Lower leg skin (tissue), 3 donors: Measurements from ENCODE around the gene HMCN2.

Experiments used
- POLR2A ChIP-seq, 2 donors: fragments of 450-650 bp; IDR thresholded peaks; one replicate each; pipeline ENCODE4 v1.6.1; 2016 to 2017; ENCODE audit warnings: antibody characterized with exemption in 2 of 2, mild to moderate bottlenecking in 1 of 2, moderate library complexity in 1 of 2
- TF ChIP-seq, protein P1 (sequence below), 3 donors: fragments of 450-650 bp; IDR thresholded peaks; one replicate each; pipeline ENCODE4 v1.5.1; 2016; ENCODE audit warnings: antibody characterized with exemption in 3 of 3, mild to moderate bottlenecking in 3 of 3, moderate library complexity in 2 of 3

DNA sequence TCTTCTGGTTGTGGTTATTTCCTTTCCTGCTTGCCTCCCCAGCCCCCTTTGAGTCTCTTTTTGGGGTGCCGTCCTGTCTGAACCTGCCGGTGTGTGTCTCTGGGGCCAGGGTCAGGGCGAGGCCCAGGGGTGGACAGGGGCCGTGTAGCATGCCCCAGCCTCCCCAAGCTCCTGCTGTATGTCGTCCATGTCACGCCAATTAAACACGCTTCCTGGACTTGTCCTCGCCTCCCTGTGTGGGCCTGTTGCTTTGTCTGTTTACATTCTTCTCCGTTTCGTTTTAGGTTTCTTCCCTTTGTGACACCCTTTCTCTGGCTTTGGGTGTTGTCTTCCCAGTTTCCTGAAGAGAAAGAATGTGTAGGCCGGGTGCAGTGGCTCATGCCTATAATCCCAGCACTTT is 28.5 kb upstream of the HMCN2 start:
- TF ChIP-seq, protein P1, sequence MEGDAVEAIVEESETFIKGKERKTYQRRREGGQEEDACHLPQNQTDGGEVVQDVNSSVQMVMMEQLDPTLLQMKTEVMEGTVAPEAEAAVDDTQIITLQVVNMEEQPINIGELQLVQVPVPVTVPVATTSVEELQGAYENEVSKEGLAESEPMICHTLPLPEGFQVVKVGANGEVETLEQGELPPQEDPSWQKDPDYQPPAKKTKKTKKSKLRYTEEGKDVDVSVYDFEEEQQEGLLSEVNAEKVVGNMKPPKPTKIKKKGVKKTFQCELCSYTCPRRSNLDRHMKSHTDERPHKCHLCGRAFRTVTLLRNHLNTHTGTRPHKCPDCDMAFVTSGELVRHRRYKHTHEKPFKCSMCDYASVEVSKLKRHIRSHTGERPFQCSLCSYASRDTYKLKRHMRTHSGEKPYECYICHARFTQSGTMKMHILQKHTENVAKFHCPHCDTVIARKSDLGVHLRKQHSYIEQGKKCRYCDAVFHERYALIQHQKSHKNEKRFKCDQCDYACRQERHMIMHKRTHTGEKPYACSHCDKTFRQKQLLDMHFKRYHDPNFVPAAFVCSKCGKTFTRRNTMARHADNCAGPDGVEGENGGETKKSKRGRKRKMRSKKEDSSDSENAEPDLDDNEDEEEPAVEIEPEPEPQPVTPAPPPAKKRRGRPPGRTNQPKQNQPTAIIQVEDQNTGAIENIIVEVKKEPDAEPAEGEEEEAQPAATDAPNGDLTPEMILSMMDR (IDR thresholded peaks at IDR 0.05) = no peak
- no peak for TF ChIP-seq POLR2A (IDR thresholded peaks at IDR 0.05)
